Kidney epithelial cell (primary cell): ENCODE data around the gene PTPMT1. TPM values are rescaled to one million over a fixed set of nuclear protein-coding genes. Genes with fewer than 3 reads are reported as not detected.
A peak's percentile ranks its signal among the peaks of the same experiment; 100 is the strongest.

Experiments used
- DNase-seq: peaks from one replicate; pipeline ENCODE4 v3.0.0-alpha.2; 2010; ENCODE audit warnings: low read depth
- H3K27me3 ChIP-seq: 2 replicates; pipeline ENCODE4 v1.6.0; 2011; ENCODE audit warnings: low read length; ENCODE audit not compliant: control insufficient read depth, insufficient read depth
- H3K36me3 ChIP-seq: 2 replicates; pipeline ENCODE4 v1.5.1; 2011; ENCODE audit warnings: low read length; ENCODE audit not compliant: control insufficient read depth, insufficient read depth
- H3K4me3 ChIP-seq: 2 replicates; pipeline ENCODE4 v1.5.1; 2011; ENCODE audit warnings: low read depth, mild to moderate bottlenecking, control low read depth, low read length
- total RNA-seq: library from RNA; depleted of rRNA; stranded (reverse); fragments of >200 nt; gene quantifications from 2 replicates; pipeline ENCODE4 v1.2.3, GENCODE V29; 2015
- TF ChIP-seq, protein P1 (sequence below): IDR thresholded peaks from 2 replicates; pipeline ENCODE4 v1.5.1; 2011; ENCODE audit warnings: mild to moderate bottlenecking, moderate library complexity, low read length, control low read depth, inconsistent platforms; ENCODE audit not compliant: insufficient read depth, poor library complexity, severe bottlenecking

The PTPMT1 gene
- total RNA-seq, 1 donor from 2014 or later, result 166 TPM

GRCh38 chr11:47566149-47566698, 825 bp downstream of the PTPMT1 start:
- no peak for DNase-seq
- Histone ChIP-seq H3K27me3 (no peaks in the 10 kb centered on the region), H3K36me3 (no peaks in the 10 kb centered on the region), H3K4me3 (peak overlapping the region; percentile 75)
- TF ChIP-seq, protein P1, sequence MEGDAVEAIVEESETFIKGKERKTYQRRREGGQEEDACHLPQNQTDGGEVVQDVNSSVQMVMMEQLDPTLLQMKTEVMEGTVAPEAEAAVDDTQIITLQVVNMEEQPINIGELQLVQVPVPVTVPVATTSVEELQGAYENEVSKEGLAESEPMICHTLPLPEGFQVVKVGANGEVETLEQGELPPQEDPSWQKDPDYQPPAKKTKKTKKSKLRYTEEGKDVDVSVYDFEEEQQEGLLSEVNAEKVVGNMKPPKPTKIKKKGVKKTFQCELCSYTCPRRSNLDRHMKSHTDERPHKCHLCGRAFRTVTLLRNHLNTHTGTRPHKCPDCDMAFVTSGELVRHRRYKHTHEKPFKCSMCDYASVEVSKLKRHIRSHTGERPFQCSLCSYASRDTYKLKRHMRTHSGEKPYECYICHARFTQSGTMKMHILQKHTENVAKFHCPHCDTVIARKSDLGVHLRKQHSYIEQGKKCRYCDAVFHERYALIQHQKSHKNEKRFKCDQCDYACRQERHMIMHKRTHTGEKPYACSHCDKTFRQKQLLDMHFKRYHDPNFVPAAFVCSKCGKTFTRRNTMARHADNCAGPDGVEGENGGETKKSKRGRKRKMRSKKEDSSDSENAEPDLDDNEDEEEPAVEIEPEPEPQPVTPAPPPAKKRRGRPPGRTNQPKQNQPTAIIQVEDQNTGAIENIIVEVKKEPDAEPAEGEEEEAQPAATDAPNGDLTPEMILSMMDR, result no peak

DNA sequence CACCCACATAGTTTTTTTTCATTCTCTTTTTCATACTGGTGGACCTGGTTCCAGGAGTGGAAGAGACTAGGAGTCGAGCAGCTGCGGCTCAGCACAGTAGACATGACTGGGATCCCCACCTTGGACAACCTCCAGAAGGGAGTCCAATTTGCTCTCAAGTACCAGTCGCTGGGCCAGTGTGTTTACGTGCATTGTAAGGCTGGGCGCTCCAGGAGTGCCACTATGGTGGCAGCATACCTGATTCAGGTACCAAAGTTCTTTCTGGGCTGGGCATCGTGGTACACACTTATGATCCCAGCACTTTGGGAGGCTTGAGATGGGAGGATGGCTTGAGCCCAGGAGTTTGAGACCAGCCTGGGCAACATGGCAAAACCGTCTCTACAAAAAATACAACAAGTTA, 4.2 kb downstream of the PTPMT1 start:
- TF ChIP-seq, protein P1, result no peak
- H3K27me3 ChIP-seq, result no peaks in the 10 kb centered on the region
- peaks cover 2% of the 10 kb centered on the region for H3K36me3 ChIP-seq
- no peak overlapping the region for H3K4me3 ChIP-seq
- no peak for DNase-seq

- peaks cover 2% of the 10 kb centered on the region for H3K36me3 ChIP-seq
- TF ChIP-seq, protein P1, result no peak
- H3K27me3 ChIP-seq, result no peaks in the 10 kb centered on the region
- DNase-seq, result no peak
- no peak overlapping the region for H3K4me3 ChIP-seq
Measured at GRCh38 chr11:47570651-47571356, 5.4 kb downstream of the PTPMT1 start.

GRCh38 chr11:47571357-47571729, 5.9 kb downstream of the PTPMT1 start:
- no peak for DNase-seq
- Histone ChIP-seq H3K36me3 (peaks cover 2% of the 10 kb centered on the region), H3K27me3 (no peaks in the 10 kb centered on the region), H3K4me3 (no peak overlapping the region)
- TF ChIP-seq, protein P1, result no peak

GRCh38 chr11:47571895-47572294, 6.5 kb downstream of the PTPMT1 start:
- DNase-seq, result no peak
- Histone ChIP-seq H3K27me3 (no peaks in the 10 kb centered on the region), H3K36me3 (peaks cover 2% of the 10 kb centered on the region), H3K4me3 (no peak overlapping the region)
- TF ChIP-seq, protein P1, result no peak

- Histone ChIP-seq H3K36me3 (peaks cover 2% of the 10 kb centered on the region), H3K4me3 (no peak overlapping the region), H3K27me3 (no peaks in the 10 kb centered on the region)
- TF ChIP-seq, protein P1, result no peak
- DNase-seq, result no peak
Measured at GRCh38 chr11:47572715-47573255, 7.4 kb downstream of the PTPMT1 start.
